Neuronal stem cell (in vitro differentiated cells): ENCODE results near the gene MPRIP.

Source experiments
- DNase-seq: peaks from one replicate; pipeline ENCODE4 v3.0.0-alpha.2; 2013; ENCODE audit warnings: low spot score
- H2AFZ ChIP-seq: one replicate; pipeline ENCODE4 v1.6.1; 2013; ENCODE audit warnings: mild to moderate bottlenecking, low read length, inconsistent platforms
- H2AK5ac ChIP-seq: 2 replicates; pipeline ENCODE4 v1.6.1; 2013; ENCODE audit warnings: low read depth, mild to moderate bottlenecking, inconsistent platforms, low read length, moderate library complexity, mixed read lengths
- H2BK120ac ChIP-seq: 2 replicates; pipeline ENCODE4 v1.6.1; 2013; ENCODE audit warnings: low read depth, mild to moderate bottlenecking, inconsistent platforms, low read length, moderate library complexity, mixed read lengths
- H2BK12ac ChIP-seq: one replicate; pipeline ENCODE4 v1.6.1; 2013; ENCODE audit warnings: low read length, inconsistent platforms
- H2BK15ac ChIP-seq: 2 replicates; pipeline ENCODE4 v1.6.1; 2013; ENCODE audit warnings: mild to moderate bottlenecking, low read length, inconsistent platforms, mixed read lengths
- H2BK5ac ChIP-seq: one replicate; pipeline ENCODE4 v1.6.1; 2013; ENCODE audit warnings: inconsistent platforms, mild to moderate bottlenecking, low read length, moderate library complexity
- H3K14ac ChIP-seq: one replicate; pipeline ENCODE4 v1.6.1; 2013; ENCODE audit warnings: low read length, inconsistent platforms
- H3K18ac ChIP-seq: 2 replicates; pipeline ENCODE4 v1.6.1; 2013; ENCODE audit warnings: low read length, inconsistent platforms
- H3K23ac ChIP-seq: 2 replicates; pipeline ENCODE4 v1.6.1; 2013; ENCODE audit warnings: low read depth, mild to moderate bottlenecking, mixed read lengths, low read length, inconsistent platforms; ENCODE audit not compliant: poor library complexity
- H3K27ac ChIP-seq: replicated peaks from 3 replicates; pipeline ENCODE4 v1.5.1; 2013; ENCODE audit warnings: low read length, inconsistent platforms
- H3K27me3 ChIP-seq, 3 experiments: 2 replicates each; pipeline ENCODE4 v1.6.1; 2013; ENCODE audit warnings: low read length in 3 of 3, mild to moderate bottlenecking in 2 of 3, inconsistent platforms in 1 of 3, low read depth in 1 of 3, mixed read lengths in 1 of 3, moderate library complexity in 1 of 3; ENCODE audit not compliant: control insufficient read depth in 3 of 3, insufficient read depth in 3 of 3
- H3K36me3 ChIP-seq, 2 donors: replicated peaks in 1 of 2; 2 replicates each; pipeline ENCODE4 v1.6.1; 2013; ENCODE audit warnings: low read length in 2 of 2; ENCODE audit not compliant: control insufficient read depth in 2 of 2, insufficient read depth in 2 of 2
- H3K4ac ChIP-seq: 2 replicates; pipeline ENCODE4 v1.6.1; 2013; ENCODE audit warnings: inconsistent platforms, mild to moderate bottlenecking, low read length, moderate library complexity
- H3K4me1 ChIP-seq, 2 donors: 1 replicate in 1 of 2; 2 replicates in 1 of 2; pipeline ENCODE4 v1.6.1; 2013; ENCODE audit warnings: low read length in 2 of 2, low read depth in 1 of 2; ENCODE audit not compliant: control insufficient read depth in 2 of 2, insufficient read depth in 1 of 2
- H3K4me2 ChIP-seq: one replicate; pipeline ENCODE4 v1.6.1; 2013; ENCODE audit warnings: mild to moderate bottlenecking, low read length, inconsistent platforms; ENCODE audit not compliant: insufficient read depth, poor library complexity, severe bottlenecking
- H3K4me3 ChIP-seq, 2 donors: 2 replicates each; pipeline ENCODE4 v1.5.1; 2013; ENCODE audit warnings: low read length in 2 of 2, mild to moderate bottlenecking in 2 of 2, inconsistent platforms in 1 of 2, moderate library complexity in 1 of 2
- H3K79me1 ChIP-seq: one replicate; pipeline ENCODE4 v1.6.1; 2013; ENCODE audit warnings: low read depth, mild to moderate bottlenecking, inconsistent platforms, low read length, moderate library complexity
- H3K9ac ChIP-seq: one replicate; pipeline ENCODE4 v1.6.1; 2013; ENCODE audit warnings: mild to moderate bottlenecking, low read depth, low read length, inconsistent platforms; ENCODE audit not compliant: poor library complexity
- H3K9me3 ChIP-seq, 2 donors: replicated peaks in 1 of 2; 2 replicates each; pipeline versions ENCODE3 to v1.6.1; 2013; ENCODE audit warnings: low read length in 2 of 2, mild to moderate bottlenecking in 2 of 2, inconsistent platforms in 1 of 2, low read depth in 1 of 2, mixed read lengths in 1 of 2, moderate library complexity in 1 of 2; ENCODE audit not compliant: control insufficient read depth in 2 of 2, insufficient read depth in 1 of 2
- H4K8ac ChIP-seq: one replicate; pipeline ENCODE4 v1.6.1; 2013; ENCODE audit warnings: low read depth, mild to moderate bottlenecking, inconsistent platforms, low read length, moderate library complexity
- H4K91ac ChIP-seq: one replicate; pipeline ENCODE4 v1.6.1; 2013; ENCODE audit warnings: low read length, low read depth, mild to moderate bottlenecking, inconsistent platforms; ENCODE audit not compliant: poor library complexity
- WGBS, 2 donors: extraction: QIAGEN DNeasy Blood & Tissue Kit; methylation state at CpG; one replicate each; pipeline ENCODE4 v1.1.7; 2013; ENCODE audit warnings: missing lambda C conversion rate in 2 of 2, mixed read lengths in 1 of 2; ENCODE audit not compliant: insufficient read length in 2 of 2, insufficient replicate concordance in 1 of 2; ENCODE audit errors: extremely low coverage in 2 of 2; 5-methylcytosine and 5-hydroxymethylcytosine counted together

MPRIP gene

DNA sequence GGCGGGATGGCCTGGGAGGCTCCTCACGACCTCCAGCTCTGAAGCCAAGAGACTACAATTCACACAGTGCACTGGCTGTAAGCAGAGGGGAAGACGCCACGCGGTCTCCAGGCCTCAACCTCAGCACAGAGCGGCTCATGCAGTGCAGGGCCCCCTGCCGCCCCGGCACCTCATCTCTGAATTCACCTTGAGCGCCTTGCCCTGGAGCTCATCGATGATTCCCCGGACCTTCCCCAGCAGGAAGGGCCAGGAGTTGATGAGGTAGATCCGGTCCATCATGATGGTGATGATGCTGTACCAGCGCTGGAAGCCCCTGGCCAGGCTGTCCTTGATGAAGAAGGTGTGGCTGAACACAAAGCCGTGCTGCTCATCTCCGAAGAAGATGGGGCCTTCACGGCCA, 181.5 kb downstream of the MPRIP start:
- no peaks in the 10 kb centered on the region for H3K27me3 ChIP-seq
- H3K9me3 ChIP-seq: no peaks in the 10 kb centered on the region
- no peak overlapping the region for H3K14ac ChIP-seq
- no peak overlapping the region for H3K9ac ChIP-seq
- H3K23ac ChIP-seq: peak overlapping the region; percentile 45
- H3K36me3 ChIP-seq: peaks cover 60 to 97% of the 10 kb centered on the region in 2 donors
- no peak overlapping the region for H2BK12ac ChIP-seq
- no peak for DNase-seq
- no peak overlapping the region for H3K27ac ChIP-seq
- H3K4me1 ChIP-seq: no peaks in the 10 kb centered on the region
- H3K18ac ChIP-seq: no peak overlapping the region
- H2BK5ac ChIP-seq: no peak overlapping the region
- no peak overlapping the region for H2AK5ac ChIP-seq
- H3K4ac ChIP-seq: no peak overlapping the region
- H2BK15ac ChIP-seq: no peak overlapping the region
- no peak overlapping the region for H4K91ac ChIP-seq
- no peak overlapping the region for H4K8ac ChIP-seq
- WGBS, 2 donors: no CpG with 5 or more reads among the region's 16 CpGs
- no peak overlapping the region for H2AFZ ChIP-seq
- H2BK120ac ChIP-seq: no peak overlapping the region
- H3K4me2 ChIP-seq: no peak overlapping the region
- H3K4me3 ChIP-seq: no peak overlapping the region
- peaks cover 2% of the 10 kb centered on the region for H3K79me1 ChIP-seq

GRCh38 chr17:17224137-17224536, 181.9 kb downstream of the MPRIP start:
- DNase-seq: no peak
- H2BK120ac ChIP-seq: no peak overlapping the region
- no peak overlapping the region for H3K9ac ChIP-seq
- no peak overlapping the region for H2BK15ac ChIP-seq
- no peak overlapping the region for H3K4me2 ChIP-seq
- no peak overlapping the region for H3K4me3 ChIP-seq
- no peak overlapping the region for H3K4ac ChIP-seq
- no peak overlapping the region for H4K91ac ChIP-seq
- H3K27me3 ChIP-seq: no peaks in the 10 kb centered on the region
- H3K79me1 ChIP-seq: peaks cover 4% of the 10 kb centered on the region
- H3K18ac ChIP-seq: no peak overlapping the region
- no peak overlapping the region for H4K8ac ChIP-seq
- no peak overlapping the region for H3K14ac ChIP-seq
- WGBS, 2 donors: no CpG with 5 or more reads among the region's 8 CpGs
- H3K9me3 ChIP-seq: no peaks in the 10 kb centered on the region
- H2BK5ac ChIP-seq: no peak overlapping the region
- H3K27ac ChIP-seq: no peak overlapping the region
- no peak overlapping the region for H2BK12ac ChIP-seq
- no peak overlapping the region for H2AFZ ChIP-seq
- H3K23ac ChIP-seq: peak overlapping the region; percentile 13
- H3K4me1 ChIP-seq: no peaks in the 10 kb centered on the region
- no peak overlapping the region for H2AK5ac ChIP-seq
- peaks cover 60 to 97% of the 10 kb centered on the region in 2 donors for H3K36me3 ChIP-seq

GRCh38 chr17:17225901-17226300, 183.6 kb downstream of the MPRIP start:
- H3K23ac ChIP-seq: no peak overlapping the region
- no peak overlapping the region for H4K91ac ChIP-seq
- H2AK5ac ChIP-seq: no peak overlapping the region
- DNase-seq: no peak
- H3K4me3 ChIP-seq: no peak overlapping the region
- no peak overlapping the region for H3K4ac ChIP-seq
- no peak overlapping the region for H2AFZ ChIP-seq
- H3K9ac ChIP-seq: no peak overlapping the region
- no peak overlapping the region for H3K4me2 ChIP-seq
- H3K14ac ChIP-seq: no peak overlapping the region
- no peak overlapping the region for H2BK15ac ChIP-seq
- no peak overlapping the region for H2BK12ac ChIP-seq
- H3K27ac ChIP-seq: no peak overlapping the region
- peaks cover 61 to 98% of the 10 kb centered on the region in 2 donors for H3K36me3 ChIP-seq
- no CpG with 5 or more reads among the region's 10 CpGs for WGBS, 2 donors
- no peak overlapping the region for H3K18ac ChIP-seq
- H2BK5ac ChIP-seq: no peak overlapping the region
- H3K4me1 ChIP-seq: no peaks in the 10 kb centered on the region
- H3K27me3 ChIP-seq: no peaks in the 10 kb centered on the region
- H3K79me1 ChIP-seq: peaks cover 5% of the 10 kb centered on the region
- H3K9me3 ChIP-seq: no peaks in the 10 kb centered on the region
- no peak overlapping the region for H2BK120ac ChIP-seq
- H4K8ac ChIP-seq: no peak overlapping the region

DNA sequence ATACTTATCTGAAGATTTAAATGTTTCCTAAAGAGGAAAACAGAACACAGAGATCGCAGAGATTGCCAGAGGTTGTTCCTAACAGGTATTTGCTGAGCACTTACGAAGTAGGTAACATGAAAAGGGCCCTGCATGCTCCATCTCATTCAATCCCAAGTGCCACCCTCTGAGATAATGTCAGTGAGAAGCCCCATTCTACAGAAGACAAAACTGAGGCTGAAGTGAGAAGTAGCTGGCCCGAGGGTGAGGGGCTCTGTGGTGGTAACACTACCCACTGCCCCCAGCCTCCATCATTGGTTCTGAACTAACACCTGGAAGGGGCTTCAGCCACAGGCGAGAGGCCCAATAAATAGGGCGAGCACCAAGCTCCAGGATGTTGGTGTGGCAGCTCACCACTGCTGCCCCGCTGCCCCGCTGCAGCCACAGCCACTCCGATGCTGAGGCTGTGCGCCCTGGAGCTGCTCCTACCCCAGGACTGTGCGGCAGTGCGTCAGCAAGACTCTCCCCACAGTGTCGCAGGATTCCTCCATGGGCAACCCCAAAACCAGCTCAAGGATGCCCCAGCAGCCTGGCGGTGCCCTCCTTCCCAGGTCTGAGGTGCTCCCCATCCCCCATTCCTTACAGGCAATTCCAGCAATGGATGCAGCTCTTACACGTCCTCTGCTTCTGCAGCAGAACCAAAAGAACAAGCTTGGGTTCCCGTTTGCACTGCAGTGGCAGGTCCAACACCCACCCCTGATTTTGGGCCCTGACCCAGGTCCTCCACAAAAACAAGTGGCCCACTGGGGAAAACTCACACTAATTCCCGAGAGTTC, 184.4 kb downstream of the MPRIP start:
- Histone ChIP-seq H3K18ac (no peak overlapping the region), H3K27me3 (no peaks in the 10 kb centered on the region), H3K14ac (no peak overlapping the region), H4K91ac (no peak overlapping the region), H3K4me3 (peak overlapping the region in 1 of 2 donors; percentile 59), H2BK12ac (no peak overlapping the region), H3K4me2 (no peak overlapping the region), H4K8ac (no peak overlapping the region), H3K23ac (peak overlapping the region; percentile 4), H2BK5ac (no peak overlapping the region), H3K36me3 (peaks cover 60 to 98% of the 10 kb centered on the region in 2 donors), H2BK120ac (no peak overlapping the region), H3K9ac (no peak overlapping the region), H3K79me1 (peaks cover 5% of the 10 kb centered on the region), H3K27ac (no peak overlapping the region), H2AK5ac (no peak overlapping the region), H2BK15ac (no peak overlapping the region), H3K4me1 (no peaks in the 10 kb centered on the region), H3K9me3 (no peaks in the 10 kb centered on the region), H2AFZ (no peak overlapping the region), H3K4ac (no peak overlapping the region)
- no CpG with 5 or more reads among the region's 16 CpGs for WGBS, 2 donors
- no peak for DNase-seq
